ENCODE data around the gene SPOP. TPM values are rescaled to one million over a fixed set of nuclear protein-coding genes. Genes with fewer than 3 reads are reported as not detected.

SPOP gene
- total and polyA plus RNA-seq, 7 donors: 31.2 to 64.9 (median 47.3) TPM

- no peaks in the 10 kb centered on the region for H3K9me3 ChIP-seq
- intact Hi-C loops (cut with DNase I): no loop called here
- no peak for TF ChIP-seq CTCF (IDR thresholded peaks at IDR 0.05)
- peaks cover 0 to 11% of the 10 kb centered on the region in 2 donors for H3K36me3 ChIP-seq (ENCODE audit: insufficient read depth in 1 of 2, low read depth in 1 of 2)
- ATAC-seq (no peak), DNase-seq (no peak)
- 61 to 81% (median 63%) methylated on average over 4 of the region's 4 CpGs for WGBS, 3 donors
- no peaks in the 10 kb centered on the region for H3K27me3 ChIP-seq (ENCODE audit: insufficient read depth in 3 of 3, low read length in 2 of 3)
- no peak overlapping the region for H3K27ac ChIP-seq
- H3K4me3 ChIP-seq: no peak overlapping the region
- H3K4me1 ChIP-seq: no peaks in the 10 kb centered on the region
Observed at GRCh38 chr17:49583889-49584288, 94.0 kb downstream of the SPOP start.

- intact Hi-C loops (cut with DNase I): no loop called here
- peak in 1 of 2 donors; percentile 8 for DNase-seq
Observed at GRCh38 chr17:49583226-49583625, 94.7 kb downstream of the SPOP start.

GRCh38 chr17:49582789-49583188 is 95.1 kb downstream of the SPOP start:
- Histone ChIP-seq H3K36me3 (ENCODE audit: insufficient read depth in 1 of 2, low read depth in 1 of 2) (peaks cover 0 to 5% of the 10 kb centered on the region in 2 donors), H3K27me3 (ENCODE audit: insufficient read depth in 3 of 3, low read length in 2 of 3) (no peaks in the 10 kb centered on the region), H3K9me3 (no peaks in the 10 kb centered on the region), H3K4me1 (no peaks in the 10 kb centered on the region), H3K27ac (no peak overlapping the region), H3K4me3 (no peak overlapping the region)
- TF ChIP-seq CTCF (IDR thresholded peaks at IDR 0.05): no peak
- ATAC-seq: no peak
- intact Hi-C loops (cut with DNase I): no loop called here
- peak in 1 of 2 donors; percentile 26 for DNase-seq
- WGBS, 3 donors: 71 to 76% (median 75%) methylated on average over 8 of the region's 8 CpGs

More at GRCh38 chr17:49583226-49583625, 94.7 kb downstream of the SPOP start:
- Histone ChIP-seq H3K4me1 (no peaks in the 10 kb centered on the region), H3K27ac (no peak overlapping the region), H3K36me3 (ENCODE audit: insufficient read depth in 1 of 2, low read depth in 1 of 2) (peaks cover 0 to 8% of the 10 kb centered on the region in 2 donors), H3K27me3 (ENCODE audit: insufficient read depth in 3 of 3, low read length in 2 of 3) (no peaks in the 10 kb centered on the region), H3K4me3 (no peak overlapping the region), H3K9me3 (no peaks in the 10 kb centered on the region)
- no peak for ATAC-seq
- TF ChIP-seq CTCF (IDR thresholded peaks at IDR 0.05): no peak
- WGBS, 3 donors: 86 to 91% (median 90%) methylated on average over 5 of the region's 5 CpGs

GRCh38 chr17:49582055-49582722 is 95.7 kb downstream of the SPOP start:
- 65 to 80% (median 71%) methylated on average over 12 of the region's 12 CpGs for WGBS, 3 donors
- TF ChIP-seq CTCF (IDR thresholded peaks at IDR 0.05): no peak

GRCh38 chr17:49581648-49581998 is 96.3 kb downstream of the SPOP start:
- TF ChIP-seq CTCF (IDR thresholded peaks at IDR 0.05): no peak
- intact Hi-C loops (cut with DNase I): no loop called here
- Histone ChIP-seq H3K4me3 (no peak overlapping the region), H3K36me3 (ENCODE audit: insufficient read depth in 1 of 2, low read depth in 1 of 2) (no peaks in the 10 kb centered on the region), H3K9me3 (no peaks in the 10 kb centered on the region), H3K27me3 (ENCODE audit: insufficient read depth in 3 of 3, low read length in 2 of 3) (no peaks in the 10 kb centered on the region), H3K4me1 (no peaks in the 10 kb centered on the region), H3K27ac (no peak overlapping the region)
- ATAC-seq (no peak), DNase-seq (peak in 1 of 2 donors; percentile 53)
- WGBS, 3 donors: 42 to 59% (median 54%) methylated on average over 6 of the region's 6 CpGs

More at GRCh38 chr17:49582055-49582722, 95.7 kb downstream of the SPOP start:
- no peak overlapping the region for H3K27ac ChIP-seq
- intact Hi-C loops (cut with DNase I): no loop called here
- H3K27me3 ChIP-seq (ENCODE audit: insufficient read depth in 3 of 3, low read length in 2 of 3): no peaks in the 10 kb centered on the region
- no peaks in the 10 kb centered on the region for H3K36me3 ChIP-seq (ENCODE audit: insufficient read depth in 1 of 2, low read depth in 1 of 2)
- ATAC-seq (no peak), DNase-seq (peak in 1 of 2 donors; percentile 25)
- H3K4me3 ChIP-seq: no peak overlapping the region
- no peaks in the 10 kb centered on the region for H3K4me1 ChIP-seq
- no peaks in the 10 kb centered on the region for H3K9me3 ChIP-seq
